IPS DF 6.9 (cell line): ENCODE data around the gene GIPC3.

Source experiments
- DNase-seq: peaks from one replicate; pipeline ENCODE4 v3.0.0-alpha.2; 2013; ENCODE audit warnings: low read depth, low spot score
- H3K27ac ChIP-seq: one replicate; pipeline ENCODE4 v1.5.1; 2013; ENCODE audit warnings: low read length, control low read depth
- H3K27me3 ChIP-seq: 2 replicates; pipeline ENCODE4 v1.6.1; 2013; ENCODE audit warnings: mild to moderate bottlenecking, low read length; ENCODE audit not compliant: control insufficient read depth, insufficient read depth
- H3K36me3 ChIP-seq: 2 replicates; pipeline ENCODE4 v1.6.1; 2013; ENCODE audit warnings: low read length; ENCODE audit not compliant: control insufficient read depth, insufficient read depth
- H3K4me1 ChIP-seq: 2 replicates; pipeline ENCODE4 v1.6.1; 2013; ENCODE audit warnings: low read length; ENCODE audit not compliant: control insufficient read depth, insufficient read depth
- H3K4me3 ChIP-seq: 2 replicates; pipeline ENCODE4 v1.5.1; 2013; ENCODE audit warnings: mild to moderate bottlenecking, low read length
- H3K9me3 ChIP-seq: 2 replicates; pipeline ENCODE4 v1.6.1; 2013; ENCODE audit warnings: low read length, inconsistent platforms; ENCODE audit not compliant: control insufficient read depth, insufficient read depth
- WGBS: extraction: QIAGEN DNeasy Blood & Tissue Kit; methylation state at CpG from one replicate; pipeline ENCODE4 v1.1.7; 2013; ENCODE audit warnings: mixed read lengths, missing lambda C conversion rate; ENCODE audit not compliant: insufficient read length, insufficient coverage; 5-methylcytosine and 5-hydroxymethylcytosine counted together

The GIPC3 gene

DNA sequence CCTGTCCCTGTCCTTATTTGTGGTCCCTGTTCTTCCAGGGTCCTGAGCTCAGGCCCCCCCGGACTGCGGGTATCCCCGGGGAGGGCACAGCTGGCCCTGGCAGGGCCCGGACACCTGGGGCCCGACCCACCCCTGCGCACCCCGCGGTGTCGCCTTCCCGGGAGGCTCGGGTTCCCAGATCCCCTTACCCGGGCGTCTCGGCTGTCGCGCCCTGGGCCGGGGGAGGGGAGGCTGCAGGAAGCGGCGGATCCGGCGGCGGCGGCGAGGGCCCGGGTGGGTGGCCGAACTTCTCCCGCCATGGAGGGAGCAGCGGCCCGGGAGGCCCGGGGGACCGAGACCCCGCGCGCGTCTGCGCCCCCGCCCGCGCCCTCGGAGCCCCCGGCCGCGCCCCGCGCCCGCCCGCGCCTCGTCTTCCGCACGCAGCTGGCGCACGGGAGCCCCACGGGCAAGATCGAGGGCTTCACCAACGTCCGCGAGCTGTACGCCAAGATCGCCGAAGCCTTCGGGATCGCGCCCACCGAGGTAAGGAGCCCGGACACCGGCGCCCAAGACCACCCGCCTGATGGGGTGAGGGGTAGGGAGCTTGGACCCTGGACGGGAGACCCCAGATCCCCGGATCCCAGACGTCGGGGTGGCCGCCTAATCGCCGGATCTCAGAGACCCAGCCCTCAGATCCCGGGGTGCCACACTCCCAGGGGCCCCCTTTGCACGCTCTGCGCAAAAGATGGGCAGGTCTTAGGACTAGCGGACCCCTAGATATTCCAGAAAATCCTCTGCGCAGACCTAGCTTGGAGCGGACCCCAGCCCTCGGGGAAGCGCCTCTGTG is at the start of gene GIPC3:
Gene GIPC3, plus strand, starts transcription at position 178 of the 826 bp plus-strand sequence. Its CDS starts 120 bp downstream, at position 298.
- DNase-seq, result no peak
- H3K36me3 ChIP-seq, result no peaks in the 10 kb centered on the region; the same call in 1 of the 2 replicates
- peak within 1 kb of the TSS; percentile 21; the same call in 1 of the 2 replicates for H3K4me3 ChIP-seq
- no peaks in the 10 kb centered on the region for H3K4me1 ChIP-seq
- WGBS, result no CpG with 5 or more reads among the region's 84 CpGs
- no peaks in the 10 kb centered on the region for H3K9me3 ChIP-seq
- H3K27ac ChIP-seq, result no peak within 1 kb of the TSS
- H3K27me3 ChIP-seq, result peaks cover 4% of the 10 kb centered on the region; the same call in 1 of the 2 replicates

GRCh38 chr19:3535563-3535965 is 49.7 kb upstream of the GIPC3 start:
- Histone ChIP-seq H3K36me3 (peaks cover 35% of the 10 kb centered on the region), H3K27me3 (no peaks in the 10 kb centered on the region), H3K9me3 (no peaks in the 10 kb centered on the region), H3K4me3 (no peak overlapping the region), H3K27ac (no peak overlapping the region), H3K4me1 (peaks cover 3% of the 10 kb centered on the region)
- no peak for DNase-seq
- WGBS, result no CpG with 5 or more reads among the region's 14 CpGs

- Histone ChIP-seq H3K27ac (no peak overlapping the region), H3K27me3 (no peaks in the 10 kb centered on the region), H3K9me3 (no peaks in the 10 kb centered on the region), H3K4me3 (no peak overlapping the region), H3K4me1 (peaks cover 3% of the 10 kb centered on the region), H3K36me3 (peaks cover 35% of the 10 kb centered on the region)
- no CpG with 5 or more reads among the region's 10 CpGs for WGBS
- no peak for DNase-seq
These were observed 49.3 kb upstream of the GIPC3 start for GRCh38 chr19:3535981-3536380.

DNA sequence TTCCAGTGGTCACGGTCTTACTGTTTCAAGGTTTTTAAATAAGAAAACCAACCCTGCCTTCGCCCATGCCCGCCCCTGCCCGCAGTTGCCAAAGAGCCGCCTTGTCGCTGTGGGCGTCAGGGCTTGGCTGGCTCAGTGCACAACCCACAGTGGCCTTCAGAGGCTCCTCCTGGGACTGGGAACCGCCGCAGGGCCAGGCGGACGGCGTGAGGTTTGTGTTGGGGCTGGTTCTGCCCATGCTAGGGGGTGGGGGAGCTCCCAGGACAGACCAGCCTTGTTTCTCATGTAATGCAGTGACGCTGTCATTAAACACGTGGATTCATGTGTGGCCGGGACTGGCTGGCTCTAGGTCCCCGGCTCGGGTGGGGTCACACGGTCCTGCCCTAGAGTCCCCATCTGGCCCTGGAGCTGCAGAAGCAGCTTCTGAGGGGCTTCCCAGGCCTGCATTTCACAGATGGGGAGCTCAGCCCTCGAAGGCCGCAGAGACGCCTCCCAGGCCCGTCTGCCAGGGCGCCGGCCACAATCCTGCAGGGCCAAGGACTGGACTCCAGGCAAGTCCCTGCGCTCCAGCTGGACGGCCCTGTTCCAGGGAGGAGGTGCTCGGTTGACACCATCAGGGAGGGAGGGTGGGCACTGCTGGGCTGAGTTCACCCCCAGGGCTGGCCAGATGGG is 48.7 kb upstream of the GIPC3 start:
- Histone ChIP-seq H3K27ac (no peak overlapping the region), H3K4me1 (peaks cover 3% of the 10 kb centered on the region), H3K9me3 (no peaks in the 10 kb centered on the region), H3K4me3 (no peak overlapping the region), H3K36me3 (peaks cover 30% of the 10 kb centered on the region), H3K27me3 (no peaks in the 10 kb centered on the region)
- no CpG with 5 or more reads among the region's 27 CpGs for WGBS
- no peak for DNase-seq

DNA sequence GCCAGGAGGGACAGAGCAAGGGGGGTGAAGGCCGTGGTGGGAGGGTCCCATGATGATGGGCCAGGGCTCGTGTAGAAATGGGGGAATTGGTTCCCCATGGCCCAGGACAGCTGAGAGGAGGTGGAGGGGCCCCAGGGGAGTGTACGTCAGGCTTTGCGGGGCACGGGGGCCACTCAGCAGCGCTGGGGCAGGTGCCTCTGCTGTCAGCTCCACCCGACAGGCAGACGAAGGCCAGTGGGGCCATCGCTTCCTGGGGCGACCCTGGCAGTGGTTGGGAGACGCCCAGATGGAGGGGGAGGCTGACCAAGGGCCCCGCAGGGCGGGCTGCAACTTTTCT is 48.2 kb upstream of the GIPC3 start:
- H3K27me3 ChIP-seq, result no peaks in the 10 kb centered on the region
- H3K4me3 ChIP-seq, result no peak overlapping the region
- H3K4me1 ChIP-seq, result peaks cover 3% of the 10 kb centered on the region
- H3K9me3 ChIP-seq, result no peaks in the 10 kb centered on the region
- peaks cover 29% of the 10 kb centered on the region for H3K36me3 ChIP-seq
- no peak overlapping the region for H3K27ac ChIP-seq
- DNase-seq, result no peak
- WGBS, result no CpG with 5 or more reads among the region's 13 CpGs

DNA sequence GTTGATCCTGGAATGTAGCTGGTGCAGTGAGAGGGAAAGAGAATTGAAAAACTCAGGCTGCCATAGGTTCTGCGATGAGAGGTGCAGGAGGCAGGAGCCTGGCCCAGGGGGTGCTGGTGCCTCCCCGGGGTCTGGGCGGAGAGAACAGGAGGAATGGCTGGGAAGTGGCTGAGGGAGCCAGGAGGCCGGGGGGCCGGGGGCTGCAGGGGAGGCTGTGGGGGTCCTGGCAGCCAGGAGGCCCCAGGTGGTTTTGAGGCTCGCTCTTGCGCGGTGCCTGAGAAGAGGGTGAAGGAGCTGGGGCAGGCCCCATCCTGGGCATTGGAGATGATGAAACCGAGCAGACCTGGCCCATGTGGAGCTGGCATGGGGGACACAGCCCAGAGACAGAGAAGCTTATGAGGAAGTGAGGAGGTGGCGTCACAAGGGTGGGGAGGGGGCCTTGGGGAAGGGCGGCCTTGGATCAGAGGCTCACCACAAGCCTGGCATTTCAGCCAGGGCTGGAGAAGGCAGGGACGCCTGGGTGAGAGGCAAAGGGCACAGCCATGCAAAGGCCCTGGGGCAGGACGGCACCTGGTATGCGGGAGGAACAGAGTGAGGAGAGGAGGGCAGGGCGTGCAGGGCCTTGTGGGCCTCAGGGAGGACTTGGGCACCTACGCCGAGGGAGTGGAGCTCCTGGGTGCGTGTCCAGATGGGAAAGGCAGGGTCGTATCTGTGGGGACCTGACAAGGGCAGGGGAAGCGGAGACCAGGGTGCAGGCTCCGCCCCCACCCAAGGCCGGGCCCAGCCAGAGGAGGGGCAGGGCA is 47.6 kb upstream of the GIPC3 start:
- H3K27me3 ChIP-seq, result no peaks in the 10 kb centered on the region
- H3K27ac ChIP-seq, result no peak overlapping the region
- peaks cover 24% of the 10 kb centered on the region for H3K36me3 ChIP-seq

DNA sequence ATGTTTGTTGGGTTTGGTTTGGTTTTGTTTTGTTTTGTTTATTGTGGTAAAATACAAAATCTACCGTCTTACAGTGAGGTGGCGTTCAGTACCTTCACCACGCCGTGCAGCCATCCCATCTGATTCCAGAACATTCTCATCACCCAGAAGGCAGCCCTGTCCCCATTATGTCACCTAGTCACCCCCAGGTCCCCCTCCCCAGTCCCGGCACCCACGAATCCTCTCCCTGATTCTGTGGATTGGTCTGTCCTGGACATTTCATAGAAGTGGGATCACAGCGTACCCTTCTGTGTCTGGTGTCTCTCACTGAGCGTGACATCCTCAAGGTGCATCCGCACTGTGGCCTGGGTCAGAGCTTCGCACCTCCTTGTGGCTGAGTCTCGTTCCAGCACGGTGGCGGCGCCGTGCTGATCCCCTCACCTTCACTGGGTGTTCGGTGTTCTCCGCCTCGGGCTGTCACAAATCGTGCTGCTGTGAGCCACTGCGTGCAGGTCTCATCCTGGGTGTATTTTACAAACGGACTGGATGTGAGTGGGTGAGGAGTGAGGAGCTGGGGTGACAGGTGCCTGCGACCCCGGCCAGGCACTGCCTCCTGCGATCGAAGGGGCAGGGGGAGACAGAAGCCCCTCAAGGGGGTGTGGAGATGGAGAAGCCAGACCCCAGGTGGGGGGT is 46.9 kb upstream of the GIPC3 start:
- peaks cover 3% of the 10 kb centered on the region for H3K4me1 ChIP-seq
- no peak overlapping the region for H3K4me3 ChIP-seq
- peaks cover 17% of the 10 kb centered on the region for H3K36me3 ChIP-seq
- no peak for DNase-seq
- no peaks in the 10 kb centered on the region for H3K9me3 ChIP-seq
- WGBS, result no CpG with 5 or more reads among the region's 25 CpGs
- H3K27me3 ChIP-seq, result no peaks in the 10 kb centered on the region
- no peak overlapping the region for H3K27ac ChIP-seq

More for the DNA sequence above, 47.6 kb upstream of the GIPC3 start:
- no peak for DNase-seq
- Histone ChIP-seq H3K4me3 (no peak overlapping the region), H3K4me1 (peaks cover 3% of the 10 kb centered on the region), H3K9me3 (no peaks in the 10 kb centered on the region)
- no CpG with 5 or more reads among the region's 22 CpGs for WGBS

DNA sequence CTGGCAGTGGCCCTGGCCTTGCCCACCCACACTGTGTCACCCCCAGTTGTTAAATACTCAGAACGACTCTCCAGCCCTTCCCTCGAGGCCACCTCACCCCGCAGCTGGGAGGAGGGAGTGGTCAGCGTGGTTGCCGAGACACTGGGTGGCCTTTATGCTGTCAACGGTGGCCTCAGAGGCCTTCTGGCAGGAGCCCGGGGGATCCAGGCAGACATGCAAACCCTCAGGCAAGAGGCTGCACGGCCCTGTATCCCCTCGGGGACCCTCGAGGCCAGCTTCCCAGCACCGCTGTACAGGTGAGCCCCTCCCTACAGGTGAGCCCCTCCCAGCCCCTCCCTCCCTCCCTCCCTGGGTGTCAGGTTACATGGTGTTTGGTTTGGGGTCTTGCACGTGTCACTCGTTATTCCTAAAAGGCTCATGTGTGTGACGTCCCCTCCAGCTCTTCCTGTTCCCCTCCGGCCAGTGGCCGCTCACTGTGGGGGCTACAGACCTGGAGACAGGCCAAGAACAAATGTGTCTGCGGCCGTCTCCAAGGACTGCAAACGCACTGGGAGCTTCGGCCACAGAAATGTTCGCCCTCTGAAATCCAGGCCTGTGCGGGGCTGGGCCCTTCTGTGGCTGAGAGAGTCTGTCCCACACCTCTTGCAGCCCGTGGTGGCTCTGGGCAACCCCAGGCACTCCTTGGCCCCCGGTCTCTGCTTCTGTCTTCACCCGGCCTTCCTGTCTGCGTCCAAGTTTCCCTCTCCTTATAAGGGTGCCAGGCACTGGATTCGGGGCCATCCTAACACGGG is 46.1 kb upstream of the GIPC3 start, which contains the start of gene TEKTIP1:
Gene TEKTIP1, plus strand, starts transcription at position 210 of the 791 bp plus-strand sequence. Its CDS starts 4 bp downstream, at position 214.
- peaks cover 3% of the 10 kb centered on the region for H3K4me1 ChIP-seq
- no CpG with 5 or more reads among the region's 28 CpGs for WGBS
- no peak within 1 kb of the TSS for H3K27ac ChIP-seq
- no peak within 1 kb of the TSS for H3K4me3 ChIP-seq
- no peaks in the 10 kb centered on the region for H3K27me3 ChIP-seq
- DNase-seq, result no peak
- peaks cover 16% of the 10 kb centered on the region for H3K36me3 ChIP-seq
- no peaks in the 10 kb centered on the region for H3K9me3 ChIP-seq

- peaks cover 10% of the 10 kb centered on the region for H3K36me3 ChIP-seq
- H3K27me3 ChIP-seq, result no peaks in the 10 kb centered on the region
- no peak overlapping the region for H3K4me3 ChIP-seq
- DNase-seq, result no peak
- no peak overlapping the region for H3K27ac ChIP-seq
- peaks cover 3% of the 10 kb centered on the region for H3K4me1 ChIP-seq
- no peaks in the 10 kb centered on the region for H3K9me3 ChIP-seq
- no CpG with 5 or more reads among the region's 1 CpG for WGBS
These were observed 45.5 kb upstream of the GIPC3 start for GRCh38 chr19:3539756-3540118.
